Left forelimb (tissue), 1 donor: ENCODE measurements around the gene BRAF.
"Not testable (repeated sequence)": the region's sequence is repeated elsewhere in the genome, so short reads cannot be mapped to it uniquely, and the experiment has no call there.

Source experiments
- DNase-seq: peaks from one replicate; pipeline ENCODE4 v3.0.0-alpha.2; 2018; ENCODE audit warnings: low spot score

BRAF gene

GRCh38 chr7:140678816-140679130, 246.0 kb downstream of the BRAF start:
- no peak for DNase-seq

- no peak for DNase-seq
These were observed 246.5 kb downstream of the BRAF start for GRCh38 chr7:140678081-140678815.

- no peak for DNase-seq
These were observed 247.2 kb downstream of the BRAF start for GRCh38 chr7:140677496-140677895.

GRCh38 chr7:140676956-140677355, 247.8 kb downstream of the BRAF start:
- not testable (repeated sequence) for DNase-seq

- DNase-seq, result no peak
These were observed 248.4 kb downstream of the BRAF start for GRCh38 chr7:140676306-140676705.

GRCh38 chr7:140675726-140676125, 249.0 kb downstream of the BRAF start:
- DNase-seq, result no peak

GRCh38 chr7:140674899-140675701, 249.6 kb downstream of the BRAF start:
- DNase-seq, result no peak

GRCh38 chr7:140674356-140674800, 250.4 kb downstream of the BRAF start:
- no peak for DNase-seq

- DNase-seq, result no peak
These were observed 251.0 kb downstream of the BRAF start for GRCh38 chr7:140673774-140674155.

- no peak for DNase-seq
These were observed 251.5 kb downstream of the BRAF start for GRCh38 chr7:140673063-140673773.

GRCh38 chr7:140672382-140673062, 252.2 kb downstream of the BRAF start, which contains the start of gene ADCK2:
ADCK2 (plus strand) TSS chr7:140672945; CDS start chr7:140673331, 386 bp downstream.
- peak; percentile 74 for DNase-seq

- no peak for DNase-seq
These were observed 252.8 kb downstream of the BRAF start for GRCh38 chr7:140671966-140672365.

GRCh38 chr7:140670343-140670935, 254.3 kb downstream of the BRAF start:
- no peak for DNase-seq

- not testable (repeated sequence) for DNase-seq
These were observed 254.9 kb downstream of the BRAF start for GRCh38 chr7:140669862-140670261.

- no peak for DNase-seq
These were observed 255.4 kb downstream of the BRAF start for GRCh38 chr7:140669352-140669751.
